GM12874 (cell line): ENCODE results near the gene FAM25A.

ENCODE experiments used
- TF ChIP-seq, protein P1 (sequence below): IDR thresholded peaks from 2 replicates; pipeline ENCODE4 v1.5.1; 2011; ENCODE audit warnings: low read depth, mild to moderate bottlenecking, control low read depth, low read length, moderate library complexity; ENCODE audit not compliant: insufficient read depth

The FAM25A gene

DNA sequence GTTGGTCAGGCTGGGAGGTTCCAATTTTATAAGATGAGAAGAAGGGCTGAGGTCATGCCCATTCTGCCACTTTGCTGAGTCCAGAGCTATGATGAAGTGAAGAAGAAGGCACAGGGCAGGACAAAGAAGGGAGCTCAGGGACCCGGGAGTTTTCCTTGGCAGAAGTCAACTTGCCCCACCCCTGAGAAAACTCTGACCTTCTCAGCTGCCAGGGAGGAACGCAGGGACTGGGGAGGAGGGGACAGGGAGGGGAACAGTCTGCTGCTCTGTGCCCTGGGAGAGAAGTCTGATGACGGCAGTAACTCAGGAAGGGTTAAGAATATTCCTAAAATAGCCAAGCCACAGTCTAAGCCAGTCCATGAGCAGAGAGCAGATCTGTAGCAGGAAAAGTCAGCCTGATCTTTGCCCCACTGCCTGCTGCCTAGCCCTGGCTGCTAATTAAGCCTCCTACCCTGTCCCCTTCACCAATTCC is 40.1 kb upstream of the FAM25A start:
- TF ChIP-seq, protein P1, sequence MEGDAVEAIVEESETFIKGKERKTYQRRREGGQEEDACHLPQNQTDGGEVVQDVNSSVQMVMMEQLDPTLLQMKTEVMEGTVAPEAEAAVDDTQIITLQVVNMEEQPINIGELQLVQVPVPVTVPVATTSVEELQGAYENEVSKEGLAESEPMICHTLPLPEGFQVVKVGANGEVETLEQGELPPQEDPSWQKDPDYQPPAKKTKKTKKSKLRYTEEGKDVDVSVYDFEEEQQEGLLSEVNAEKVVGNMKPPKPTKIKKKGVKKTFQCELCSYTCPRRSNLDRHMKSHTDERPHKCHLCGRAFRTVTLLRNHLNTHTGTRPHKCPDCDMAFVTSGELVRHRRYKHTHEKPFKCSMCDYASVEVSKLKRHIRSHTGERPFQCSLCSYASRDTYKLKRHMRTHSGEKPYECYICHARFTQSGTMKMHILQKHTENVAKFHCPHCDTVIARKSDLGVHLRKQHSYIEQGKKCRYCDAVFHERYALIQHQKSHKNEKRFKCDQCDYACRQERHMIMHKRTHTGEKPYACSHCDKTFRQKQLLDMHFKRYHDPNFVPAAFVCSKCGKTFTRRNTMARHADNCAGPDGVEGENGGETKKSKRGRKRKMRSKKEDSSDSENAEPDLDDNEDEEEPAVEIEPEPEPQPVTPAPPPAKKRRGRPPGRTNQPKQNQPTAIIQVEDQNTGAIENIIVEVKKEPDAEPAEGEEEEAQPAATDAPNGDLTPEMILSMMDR = no peak

DNA sequence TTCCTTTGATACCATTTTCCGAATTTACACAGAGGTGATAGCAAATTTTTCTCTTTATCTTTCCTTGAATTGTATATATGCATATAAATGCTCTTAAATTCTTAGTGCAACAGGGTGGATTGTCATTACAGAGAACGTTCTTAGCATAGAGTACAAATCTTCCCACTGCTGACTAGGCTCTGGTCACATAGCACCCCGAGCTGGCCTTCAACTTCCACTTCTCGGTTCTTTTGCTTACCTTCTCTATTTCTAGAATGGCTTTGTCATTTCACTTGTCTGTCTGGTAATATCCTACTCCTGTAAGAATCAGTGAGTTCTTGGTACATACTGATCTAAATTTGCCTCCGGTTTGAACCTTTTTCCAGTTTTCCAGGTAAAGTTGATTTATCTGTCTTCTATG is 38.4 kb upstream of the FAM25A start:
- TF ChIP-seq, protein P1 = no peak

DNA sequence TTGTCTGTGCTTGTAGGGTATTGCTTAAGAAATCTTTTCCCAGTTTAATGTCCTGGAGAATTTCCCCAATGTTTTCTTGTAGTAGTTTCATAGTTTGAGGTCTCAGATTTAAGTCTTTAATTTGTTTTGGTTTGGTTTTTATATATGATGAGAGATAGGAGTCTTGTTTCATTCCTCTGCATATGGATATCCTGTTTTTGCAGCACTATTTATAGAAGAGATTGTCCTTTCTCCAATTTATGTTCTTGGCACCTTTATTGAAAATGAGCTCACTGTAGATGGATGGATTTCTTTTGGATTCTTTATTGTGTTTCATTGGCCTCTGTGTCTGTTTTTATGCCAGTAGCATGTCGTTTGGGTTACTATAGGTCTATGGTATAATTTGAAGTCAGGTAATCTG is 31.6 kb upstream of the FAM25A start:
- TF ChIP-seq, protein P1 = no peak

DNA sequence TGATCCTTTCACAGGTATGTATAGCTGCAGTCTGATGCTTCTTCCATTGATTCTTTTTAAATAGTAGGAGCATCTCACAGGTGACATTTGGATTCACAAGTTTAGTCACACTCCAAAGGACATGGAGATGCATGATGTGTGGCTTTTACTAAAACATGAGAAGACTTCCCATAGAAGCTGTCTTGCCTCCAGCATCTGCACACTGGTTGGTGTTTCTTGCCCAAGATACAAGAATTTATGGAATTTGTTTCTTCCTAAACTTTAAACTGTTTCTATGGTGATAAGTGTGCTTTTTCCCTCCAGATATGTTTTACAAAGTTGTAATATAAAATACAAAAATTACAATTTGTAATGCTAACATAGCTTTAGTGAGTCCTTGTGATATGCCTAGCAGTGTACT is 27.6 kb upstream of the FAM25A start:
- TF ChIP-seq, protein P1 = no peak

DNA sequence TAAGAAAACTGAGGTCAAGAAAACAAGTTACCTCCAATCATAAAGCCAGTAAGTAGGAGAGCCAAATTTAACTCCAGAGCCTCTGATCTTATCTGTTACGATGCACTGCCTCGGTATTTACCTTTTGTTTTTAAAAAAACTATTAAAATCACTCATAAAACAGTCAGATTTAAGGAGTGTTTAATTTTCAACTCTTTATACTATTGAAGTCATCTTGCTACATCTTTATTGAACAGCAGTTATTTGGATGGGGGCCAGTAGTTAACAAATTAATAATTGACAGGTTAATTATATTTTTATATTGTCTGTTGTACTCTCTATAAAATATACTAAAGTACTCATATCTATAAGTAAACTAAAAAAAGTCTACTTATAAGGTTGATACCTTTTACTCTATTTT is 27.2 kb upstream of the FAM25A start:
- TF ChIP-seq, protein P1 = no peak

DNA sequence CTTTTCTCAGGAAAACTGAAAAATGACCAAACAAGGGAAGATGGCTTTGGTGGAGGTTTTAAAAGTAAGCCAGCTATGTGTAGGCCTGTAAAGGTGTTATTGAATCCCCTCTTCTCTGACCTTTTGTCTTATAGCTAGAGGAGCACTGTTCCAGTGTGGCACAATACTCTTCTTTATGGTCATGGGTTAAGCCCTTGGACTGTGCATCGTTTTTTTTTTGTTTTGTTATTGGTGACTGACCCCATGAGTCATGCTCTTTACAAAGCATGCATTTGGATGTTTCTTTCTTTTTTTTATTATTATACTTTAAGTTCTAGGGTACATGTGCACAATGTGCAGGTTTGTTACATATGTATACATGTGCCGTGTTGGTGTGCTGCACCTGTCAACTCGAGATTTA is 19.6 kb upstream of the FAM25A start:
- TF ChIP-seq, protein P1 = no peak

DNA sequence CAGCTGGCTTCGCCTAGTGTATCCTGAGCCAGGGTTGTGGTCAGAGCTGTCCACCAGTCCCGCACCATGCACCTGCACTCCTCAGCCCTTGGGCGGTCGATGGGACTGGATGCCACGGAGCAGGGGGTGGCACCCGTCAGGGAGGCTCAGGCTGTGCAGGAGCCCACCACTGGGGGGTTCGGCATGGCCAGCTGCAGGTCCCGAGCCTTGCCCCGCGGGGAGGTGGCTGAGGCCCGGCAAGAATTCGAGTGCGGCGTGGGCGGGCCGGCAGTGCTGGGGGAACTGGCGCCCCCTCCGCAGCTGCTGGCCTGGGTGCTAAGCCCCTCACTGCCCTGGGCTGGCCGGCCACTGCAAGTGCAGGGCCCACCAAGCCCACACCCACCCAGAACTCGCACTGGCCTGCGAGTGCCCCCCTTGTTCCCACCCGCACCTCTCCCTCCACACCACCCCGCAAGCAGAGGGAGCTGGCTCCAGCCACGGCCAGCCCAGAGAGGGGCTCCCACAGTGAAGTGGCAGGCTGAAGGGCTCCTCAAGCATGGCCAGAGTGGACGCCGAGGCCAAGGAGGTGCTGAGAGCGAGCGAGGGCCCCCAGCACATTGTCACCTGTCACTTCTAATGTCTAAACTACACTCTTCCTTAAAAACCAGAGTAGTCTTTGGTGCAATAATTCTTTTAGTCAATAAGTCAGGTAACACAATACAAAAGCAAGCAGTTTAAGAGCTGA is 11.0 kb downstream of the FAM25A start:
- TF ChIP-seq, protein P1 = no peak

DNA sequence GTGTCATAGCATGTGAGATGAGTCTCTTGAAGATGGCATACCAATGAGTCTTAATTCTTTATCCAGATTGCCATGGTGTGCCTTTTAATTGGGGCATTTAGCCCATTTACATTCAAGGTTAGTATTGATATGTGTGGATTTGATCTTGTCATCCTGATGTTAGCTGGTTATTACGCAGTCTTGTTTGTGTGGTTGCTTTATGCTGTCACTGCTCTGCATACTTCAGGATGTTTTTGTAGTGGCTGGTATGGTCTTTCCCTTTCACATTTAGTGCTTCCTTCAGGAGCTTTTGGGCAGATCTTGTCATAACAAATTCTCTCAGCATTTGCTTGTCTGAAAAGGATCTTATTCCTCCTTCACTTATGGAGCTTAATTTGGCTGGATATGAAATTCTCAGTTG is 16.5 kb downstream of the FAM25A start:
- TF ChIP-seq, protein P1 = no peak
